ENCODE data around the gene ISYNA1. TPM values are rescaled to one million over a fixed set of nuclear protein-coding genes. Genes with fewer than 3 reads are reported as not detected.

ISYNA1 gene
- total and polyA plus RNA-seq, 2 of the 8 experiments (the other 6 are each of a cell fraction or from before 2014, with no cell fraction given) = 207 to 264 TPM

- TF ChIP-seq, protein P1, sequence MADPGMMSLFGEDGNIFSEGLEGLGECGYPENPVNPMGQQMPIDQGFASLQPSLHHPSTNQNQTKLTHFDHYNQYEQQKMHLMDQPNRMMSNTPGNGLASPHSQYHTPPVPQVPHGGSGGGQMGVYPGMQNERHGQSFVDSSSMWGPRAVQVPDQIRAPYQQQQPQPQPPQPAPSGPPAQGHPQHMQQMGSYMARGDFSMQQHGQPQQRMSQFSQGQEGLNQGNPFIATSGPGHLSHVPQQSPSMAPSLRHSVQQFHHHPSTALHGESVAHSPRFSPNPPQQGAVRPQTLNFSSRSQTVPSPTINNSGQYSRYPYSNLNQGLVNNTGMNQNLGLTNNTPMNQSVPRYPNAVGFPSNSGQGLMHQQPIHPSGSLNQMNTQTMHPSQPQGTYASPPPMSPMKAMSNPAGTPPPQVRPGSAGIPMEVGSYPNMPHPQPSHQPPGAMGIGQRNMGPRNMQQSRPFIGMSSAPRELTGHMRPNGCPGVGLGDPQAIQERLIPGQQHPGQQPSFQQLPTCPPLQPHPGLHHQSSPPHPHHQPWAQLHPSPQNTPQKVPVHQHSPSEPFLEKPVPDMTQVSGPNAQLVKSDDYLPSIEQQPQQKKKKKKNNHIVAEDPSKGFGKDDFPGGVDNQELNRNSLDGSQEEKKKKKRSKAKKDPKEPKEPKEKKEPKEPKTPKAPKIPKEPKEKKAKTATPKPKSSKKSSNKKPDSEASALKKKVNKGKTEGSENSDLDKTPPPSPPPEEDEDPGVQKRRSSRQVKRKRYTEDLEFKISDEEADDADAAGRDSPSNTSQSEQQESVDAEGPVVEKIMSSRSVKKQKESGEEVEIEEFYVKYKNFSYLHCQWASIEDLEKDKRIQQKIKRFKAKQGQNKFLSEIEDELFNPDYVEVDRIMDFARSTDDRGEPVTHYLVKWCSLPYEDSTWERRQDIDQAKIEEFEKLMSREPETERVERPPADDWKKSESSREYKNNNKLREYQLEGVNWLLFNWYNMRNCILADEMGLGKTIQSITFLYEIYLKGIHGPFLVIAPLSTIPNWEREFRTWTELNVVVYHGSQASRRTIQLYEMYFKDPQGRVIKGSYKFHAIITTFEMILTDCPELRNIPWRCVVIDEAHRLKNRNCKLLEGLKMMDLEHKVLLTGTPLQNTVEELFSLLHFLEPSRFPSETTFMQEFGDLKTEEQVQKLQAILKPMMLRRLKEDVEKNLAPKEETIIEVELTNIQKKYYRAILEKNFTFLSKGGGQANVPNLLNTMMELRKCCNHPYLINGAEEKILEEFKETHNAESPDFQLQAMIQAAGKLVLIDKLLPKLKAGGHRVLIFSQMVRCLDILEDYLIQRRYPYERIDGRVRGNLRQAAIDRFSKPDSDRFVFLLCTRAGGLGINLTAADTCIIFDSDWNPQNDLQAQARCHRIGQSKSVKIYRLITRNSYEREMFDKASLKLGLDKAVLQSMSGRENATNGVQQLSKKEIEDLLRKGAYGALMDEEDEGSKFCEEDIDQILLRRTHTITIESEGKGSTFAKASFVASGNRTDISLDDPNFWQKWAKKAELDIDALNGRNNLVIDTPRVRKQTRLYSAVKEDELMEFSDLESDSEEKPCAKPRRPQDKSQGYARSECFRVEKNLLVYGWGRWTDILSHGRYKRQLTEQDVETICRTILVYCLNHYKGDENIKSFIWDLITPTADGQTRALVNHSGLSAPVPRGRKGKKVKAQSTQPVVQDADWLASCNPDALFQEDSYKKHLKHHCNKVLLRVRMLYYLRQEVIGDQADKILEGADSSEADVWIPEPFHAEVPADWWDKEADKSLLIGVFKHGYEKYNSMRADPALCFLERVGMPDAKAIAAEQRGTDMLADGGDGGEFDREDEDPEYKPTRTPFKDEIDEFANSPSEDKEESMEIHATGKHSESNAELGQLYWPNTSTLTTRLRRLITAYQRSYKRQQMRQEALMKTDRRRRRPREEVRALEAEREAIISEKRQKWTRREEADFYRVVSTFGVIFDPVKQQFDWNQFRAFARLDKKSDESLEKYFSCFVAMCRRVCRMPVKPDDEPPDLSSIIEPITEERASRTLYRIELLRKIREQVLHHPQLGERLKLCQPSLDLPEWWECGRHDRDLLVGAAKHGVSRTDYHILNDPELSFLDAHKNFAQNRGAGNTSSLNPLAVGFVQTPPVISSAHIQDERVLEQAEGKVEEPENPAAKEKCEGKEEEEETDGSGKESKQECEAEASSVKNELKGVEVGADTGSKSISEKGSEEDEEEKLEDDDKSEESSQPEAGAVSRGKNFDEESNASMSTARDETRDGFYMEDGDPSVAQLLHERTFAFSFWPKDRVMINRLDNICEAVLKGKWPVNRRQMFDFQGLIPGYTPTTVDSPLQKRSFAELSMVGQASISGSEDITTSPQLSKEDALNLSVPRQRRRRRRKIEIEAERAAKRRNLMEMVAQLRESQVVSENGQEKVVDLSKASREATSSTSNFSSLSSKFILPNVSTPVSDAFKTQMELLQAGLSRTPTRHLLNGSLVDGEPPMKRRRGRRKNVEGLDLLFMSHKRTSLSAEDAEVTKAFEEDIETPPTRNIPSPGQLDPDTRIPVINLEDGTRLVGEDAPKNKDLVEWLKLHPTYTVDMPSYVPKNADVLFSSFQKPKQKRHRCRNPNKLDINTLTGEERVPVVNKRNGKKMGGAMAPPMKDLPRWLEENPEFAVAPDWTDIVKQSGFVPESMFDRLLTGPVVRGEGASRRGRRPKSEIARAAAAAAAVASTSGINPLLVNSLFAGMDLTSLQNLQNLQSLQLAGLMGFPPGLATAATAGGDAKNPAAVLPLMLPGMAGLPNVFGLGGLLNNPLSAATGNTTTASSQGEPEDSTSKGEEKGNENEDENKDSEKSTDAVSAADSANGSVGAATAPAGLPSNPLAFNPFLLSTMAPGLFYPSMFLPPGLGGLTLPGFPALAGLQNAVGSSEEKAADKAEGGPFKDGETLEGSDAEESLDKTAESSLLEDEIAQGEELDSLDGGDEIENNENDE (IDR thresholded peaks at IDR 0.05; ENCODE audit: insufficient replicate concordance, low read length) = no peak
- no peak for TF ChIP-seq BCL11A (IDR thresholded peaks at IDR 0.05; ENCODE audit: low read depth in 2 of 2, low read length in 2 of 2)
- TF ChIP-seq RBBP5 (IDR thresholded peaks at IDR 0.05; ENCODE audit: borderline replicate concordance, low read depth, low read length) = no peak
- no peak for TF ChIP-seq HDAC6 (IDR thresholded peaks at IDR 0.05; ENCODE audit: low read depth, low read length)
- TF ChIP-seq, protein P2, sequence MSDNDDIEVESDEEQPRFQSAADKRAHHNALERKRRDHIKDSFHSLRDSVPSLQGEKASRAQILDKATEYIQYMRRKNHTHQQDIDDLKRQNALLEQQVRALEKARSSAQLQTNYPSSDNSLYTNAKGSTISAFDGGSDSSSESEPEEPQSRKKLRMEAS (IDR thresholded peaks at IDR 0.05) = no peak
- TF ChIP-seq CBX5 (IDR thresholded peaks at IDR 0.05; ENCODE audit: low read depth, low read length) = no peak
Measured at GRCh38 chr19:18470787-18471186, 32.9 kb upstream of the ISYNA1 start (continued).
